Endothelial cell of umbilical vein (primary cell): ENCODE results near the gene ACP2.

Source experiments
- CTCF ChIP-seq, 2 donors: IDR thresholded peaks; 1 replicate in 1 of 2; 2 replicates in 1 of 2; pipeline ENCODE4 v1.5.1; 2011; ENCODE audit warnings: low read length in 2 of 2, mild to moderate bottlenecking in 2 of 2, moderate library complexity in 2 of 2, control low read depth in 1 of 2, inconsistent platforms in 1 of 2, low read depth in 1 of 2; ENCODE audit not compliant: insufficient read depth in 1 of 2; ENCODE audit errors: extremely low read depth in 1 of 2
- EZH2 ChIP-seq: IDR thresholded peaks from 2 replicates; pipeline ENCODE4 v1.6.1; 2012; ENCODE audit warnings: borderline replicate concordance, low read depth, mild to moderate bottlenecking, moderate library complexity, low read length, inconsistent platforms; ENCODE audit not compliant: severe bottlenecking
- GATA2 ChIP-seq: IDR thresholded peaks from 2 replicates; pipeline ENCODE4 v1.7.0; 2011; ENCODE audit warnings: low read depth, mild to moderate bottlenecking, moderate library complexity, mixed read lengths, low read length; ENCODE audit not compliant: insufficient read length, insufficient read depth
- MAX ChIP-seq: IDR thresholded peaks from 2 replicates; pipeline ENCODE4 v1.6.1; 2011; ENCODE audit not compliant: insufficient read depth, insufficient read length
- POLR2A ChIP-seq: IDR thresholded peaks from 2 replicates; pipeline ENCODE4 v1.6.1; 2012; ENCODE audit warnings: low read depth, mild to moderate bottlenecking, control low read depth, low read length

- TF ChIP-seq POLR2A (no peak), EZH2 (no peak), CTCF (IDR thresholded peaks at IDR 0.05; ENCODE audit: extremely low read depth in 1 of 2, insufficient read depth in 1 of 2, low read depth in 1 of 2, low read length in 2 of 2) (no peak), MAX (no peak), GATA2 (no peak)
Measured at GRCh38 chr11:47288066-47288465, 39.5 kb upstream of the ACP2 start.
